Stimulated activated naive CD8-positive, alpha-beta T cell treated with anti-CD3 and anti-CD28 coated beads, Interleukin-15, amount 100 ng/mL, for 72 hours (primary cell): ENCODE measurements around the gene NUP210.

Source experiments
- ATAC-seq: fragments of 150-1000 bp; cut with Tn5 transposase; 2 replicates; pipeline ENCODE4 v1.10.0; 2021; ENCODE audit warnings: mild to moderate bottlenecking, moderate library complexity
- DNase-seq, 2 donors: peaks; one replicate each; pipeline ENCODE4 v3.0.0; 2021 to 2022
- H3K27ac Mint-ChIP-seq, 2 donors: one replicate each; pipeline ENCODE4 v1.8.0; 2022; ENCODE audit warnings: mild to moderate bottlenecking in 2 of 2, mixed read lengths in 2 of 2, moderate library complexity in 2 of 2
- H3K27me3 Mint-ChIP-seq: one replicate; pipeline ENCODE4 v1.8.0; 2022; ENCODE audit warnings: mixed read lengths
- H3K4me1 Mint-ChIP-seq: one replicate; pipeline ENCODE4 v1.8.0; 2022; ENCODE audit warnings: mild to moderate bottlenecking, mixed read lengths
- H3K4me3 Mint-ChIP-seq, 2 donors: one replicate each; pipeline ENCODE4 v1.8.0; 2022; ENCODE audit warnings: mild to moderate bottlenecking in 2 of 2, mixed read lengths in 2 of 2, moderate library complexity in 1 of 2
- H3K9me3 Mint-ChIP-seq, 2 donors: one replicate each; pipeline ENCODE4 v1.8.0; 2022; ENCODE audit warnings: mixed read lengths in 2 of 2

Gene NUP210

GRCh38 chr3:13319564-13320220 lies 100.4 kb downstream of the NUP210 start:
- Mint-ChIP-seq H3K9me3 (no peaks in the 10 kb centered on the region), H3K27me3 (no peaks in the 10 kb centered on the region), H3K4me1 (peaks cover 6% of the 10 kb centered on the region), H3K27ac (peak overlapping the region in 1 of 2 donors; percentile 93), H3K4me3 (no peak overlapping the region)
- DNase-seq (no peak), ATAC-seq (no peak)

DNA sequence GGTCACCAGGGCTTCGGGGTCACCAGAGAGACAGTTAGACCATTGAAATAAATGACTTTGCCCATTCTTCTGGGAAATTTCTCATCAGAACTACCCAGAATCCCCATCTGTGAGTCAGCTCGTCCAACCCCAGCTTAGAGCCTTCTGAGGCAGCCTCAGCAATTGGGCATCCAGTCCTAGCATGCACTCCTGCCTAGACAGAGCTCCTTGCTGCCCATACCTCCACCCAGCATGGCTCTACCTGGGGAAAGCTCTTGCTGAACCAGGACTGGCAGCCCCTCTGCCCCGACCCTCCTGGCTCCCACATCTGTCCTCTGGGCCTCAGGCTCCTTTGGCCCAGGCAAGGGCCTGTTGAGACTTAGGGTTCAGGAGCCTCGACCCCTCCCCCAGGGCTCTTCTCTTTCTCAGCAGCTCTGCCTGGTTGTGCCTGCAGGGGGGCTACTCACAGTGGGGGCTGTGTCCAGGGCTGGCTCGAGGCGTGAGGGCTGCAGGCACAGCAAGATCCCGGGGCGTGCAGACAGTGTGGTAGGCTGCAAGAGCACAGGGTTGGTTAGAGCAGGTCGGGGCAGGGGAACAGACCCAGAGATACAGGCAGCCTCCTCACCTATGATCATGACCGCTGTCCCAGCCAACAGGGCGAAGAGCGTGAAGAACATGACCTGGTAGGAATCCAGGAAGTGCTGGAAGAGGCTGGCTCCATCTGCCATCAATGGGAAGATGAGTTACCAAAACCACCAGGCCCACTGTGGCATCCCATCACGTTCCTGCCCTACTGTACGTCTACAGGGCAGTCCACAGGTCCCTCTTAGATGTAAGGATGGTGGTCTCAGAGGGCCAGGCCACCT lies 101.3 kb downstream of the NUP210 start:
- ATAC-seq = no peak
- DNase-seq = no peak
- H3K4me3 Mint-ChIP-seq = no peak overlapping the region
- peak overlapping the region in 1 of 2 donors; percentile 93 for H3K27ac Mint-ChIP-seq
- no peaks in the 10 kb centered on the region for H3K9me3 Mint-ChIP-seq
- no peaks in the 10 kb centered on the region for H3K27me3 Mint-ChIP-seq
- H3K4me1 Mint-ChIP-seq = peaks cover 6% of the 10 kb centered on the region

- H3K4me1 Mint-ChIP-seq = peaks cover 6% of the 10 kb centered on the region
- H3K4me3 Mint-ChIP-seq = no peak overlapping the region
- peak overlapping the region in 1 of 2 donors; percentile 93 for H3K27ac Mint-ChIP-seq
- DNase-seq (no peak), ATAC-seq (no peak)
- no peaks in the 10 kb centered on the region for H3K9me3 Mint-ChIP-seq
- H3K27me3 Mint-ChIP-seq = no peaks in the 10 kb centered on the region
Observed at GRCh38 chr3:13317596-13318320, 102.4 kb downstream of the NUP210 start.

DNA sequence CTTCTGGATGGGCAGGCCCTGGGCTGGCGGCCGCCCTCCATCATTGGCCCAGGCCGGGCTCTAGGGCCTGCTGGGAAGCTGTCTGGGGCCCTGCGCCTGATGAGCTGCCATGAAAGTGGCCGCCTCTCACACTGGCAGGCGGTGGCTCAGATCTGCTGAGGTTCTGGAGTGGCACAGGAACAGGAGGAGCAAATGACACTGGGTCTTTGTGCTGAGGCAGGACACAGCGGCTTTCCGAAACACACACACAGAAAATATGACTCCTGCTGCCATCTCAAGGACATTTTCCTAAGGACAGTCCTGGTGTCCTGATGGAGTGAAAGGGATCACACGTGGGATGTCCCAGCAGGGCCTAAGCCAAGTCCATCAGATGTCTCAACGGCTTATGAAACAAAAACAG lies 103.5 kb downstream of the NUP210 start:
- Mint-ChIP-seq H3K4me3 (no peak overlapping the region), H3K4me1 (peaks cover 6% of the 10 kb centered on the region), H3K27me3 (no peaks in the 10 kb centered on the region), H3K9me3 (no peaks in the 10 kb centered on the region), H3K27ac (peak overlapping the region in 1 of 2 donors; percentile 19)
- no peak for DNase-seq
- no peak for ATAC-seq

- peak overlapping the region in 1 of 2 donors; percentile 88 for H3K27ac Mint-ChIP-seq
- peaks cover 6% of the 10 kb centered on the region for H3K4me1 Mint-ChIP-seq
- ATAC-seq (no peak), DNase-seq (no peak)
- H3K4me3 Mint-ChIP-seq = no peak overlapping the region
- H3K9me3 Mint-ChIP-seq = no peaks in the 10 kb centered on the region
- no peaks in the 10 kb centered on the region for H3K27me3 Mint-ChIP-seq
Observed at GRCh38 chr3:13314877-13315276, 105.2 kb downstream of the NUP210 start.

DNA sequence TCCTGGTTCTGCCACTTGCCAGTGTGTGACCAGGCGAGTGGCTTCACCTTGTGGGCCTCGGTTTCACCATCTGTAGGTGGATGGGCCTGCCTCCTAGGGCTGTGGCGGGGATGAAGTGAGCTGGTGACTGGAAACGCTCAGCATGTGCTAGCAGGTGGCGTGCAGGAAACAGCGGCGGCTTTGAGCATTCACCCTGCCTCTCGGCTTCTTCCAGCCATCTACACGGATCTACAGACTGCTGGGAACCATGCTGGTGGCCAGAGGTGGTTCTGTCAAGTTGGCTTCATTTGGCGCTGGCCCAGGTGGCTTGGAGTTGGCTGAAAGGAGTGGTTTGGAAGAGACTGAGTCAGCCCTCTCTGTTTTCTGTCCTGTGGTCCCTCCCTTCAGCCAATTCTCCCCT lies 106.3 kb downstream of the NUP210 start:
- H3K27ac Mint-ChIP-seq = no peak overlapping the region
- no peak for ATAC-seq
- H3K4me3 Mint-ChIP-seq = no peak overlapping the region

GRCh38 chr3:13309004-13309403 lies 111.1 kb downstream of the NUP210 start:
- DNase-seq = no peak
- H3K27me3 Mint-ChIP-seq = no peaks in the 10 kb centered on the region
- H3K9me3 Mint-ChIP-seq = no peaks in the 10 kb centered on the region
- no peak overlapping the region for H3K4me3 Mint-ChIP-seq
- ATAC-seq = no peak
- no peak overlapping the region for H3K27ac Mint-ChIP-seq
- H3K4me1 Mint-ChIP-seq = peaks cover 6% of the 10 kb centered on the region

More for the DNA sequence above, 106.3 kb downstream of the NUP210 start:
- Mint-ChIP-seq H3K4me1 (peaks cover 2% of the 10 kb centered on the region), H3K9me3 (no peaks in the 10 kb centered on the region), H3K27me3 (no peaks in the 10 kb centered on the region)
- no peak for DNase-seq

- no peak for DNase-seq
- ATAC-seq = peak; percentile 21
- H3K27ac Mint-ChIP-seq = peak overlapping the region in 1 of 2 donors; percentile 74
- no peak overlapping the region for H3K4me3 Mint-ChIP-seq
- H3K4me1 Mint-ChIP-seq = peaks cover 6% of the 10 kb centered on the region
- no peaks in the 10 kb centered on the region for H3K27me3 Mint-ChIP-seq
- H3K9me3 Mint-ChIP-seq = no peaks in the 10 kb centered on the region
Observed at GRCh38 chr3:13308380-13308801, 111.7 kb downstream of the NUP210 start.

GRCh38 chr3:13307041-13307440 lies 113.1 kb downstream of the NUP210 start:
- H3K27ac Mint-ChIP-seq = peak overlapping the region in 1 of 2 donors; percentile 55
- H3K4me1 Mint-ChIP-seq = peaks cover 8% of the 10 kb centered on the region
- no peaks in the 10 kb centered on the region for H3K27me3 Mint-ChIP-seq
- DNase-seq (no peak), ATAC-seq (no peak)
- H3K4me3 Mint-ChIP-seq = no peak overlapping the region
- no peaks in the 10 kb centered on the region for H3K9me3 Mint-ChIP-seq

GRCh38 chr3:13305623-13306022 lies 114.5 kb downstream of the NUP210 start:
- no peak overlapping the region for H3K27ac Mint-ChIP-seq
- no peaks in the 10 kb centered on the region for H3K27me3 Mint-ChIP-seq
- ATAC-seq (peak; percentile 7), DNase-seq (no peak)
- H3K9me3 Mint-ChIP-seq = no peaks in the 10 kb centered on the region
- H3K4me1 Mint-ChIP-seq = peaks cover 19% of the 10 kb centered on the region
- no peak overlapping the region for H3K4me3 Mint-ChIP-seq

DNA sequence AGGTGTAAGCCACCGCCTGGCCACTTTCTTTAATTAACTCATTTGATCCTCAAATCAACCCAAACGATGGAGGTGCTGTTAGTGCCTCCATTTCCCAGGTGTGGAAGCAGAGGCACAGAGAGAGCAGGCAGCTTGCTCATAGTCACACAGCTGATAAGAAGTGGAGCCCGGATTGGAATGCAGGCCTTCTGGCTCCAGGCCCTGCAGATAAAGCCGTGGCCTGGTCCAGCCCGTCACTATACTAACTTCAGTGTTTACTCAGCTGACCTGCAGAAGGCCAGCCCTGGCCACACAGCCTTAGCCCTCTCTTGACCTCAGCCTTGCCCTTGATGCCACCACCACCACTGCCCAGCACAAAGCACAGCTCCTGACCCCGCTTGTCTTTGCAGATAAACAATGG lies 116.7 kb downstream of the NUP210 start:
- ATAC-seq = no peak
- Mint-ChIP-seq H3K4me1 (peaks cover 16% of the 10 kb centered on the region), H3K4me3 (no peak overlapping the region), H3K9me3 (no peaks in the 10 kb centered on the region), H3K27me3 (no peaks in the 10 kb centered on the region), H3K27ac (peak overlapping the region in 1 of 2 donors; percentile 74)
- DNase-seq = no peak

DNA sequence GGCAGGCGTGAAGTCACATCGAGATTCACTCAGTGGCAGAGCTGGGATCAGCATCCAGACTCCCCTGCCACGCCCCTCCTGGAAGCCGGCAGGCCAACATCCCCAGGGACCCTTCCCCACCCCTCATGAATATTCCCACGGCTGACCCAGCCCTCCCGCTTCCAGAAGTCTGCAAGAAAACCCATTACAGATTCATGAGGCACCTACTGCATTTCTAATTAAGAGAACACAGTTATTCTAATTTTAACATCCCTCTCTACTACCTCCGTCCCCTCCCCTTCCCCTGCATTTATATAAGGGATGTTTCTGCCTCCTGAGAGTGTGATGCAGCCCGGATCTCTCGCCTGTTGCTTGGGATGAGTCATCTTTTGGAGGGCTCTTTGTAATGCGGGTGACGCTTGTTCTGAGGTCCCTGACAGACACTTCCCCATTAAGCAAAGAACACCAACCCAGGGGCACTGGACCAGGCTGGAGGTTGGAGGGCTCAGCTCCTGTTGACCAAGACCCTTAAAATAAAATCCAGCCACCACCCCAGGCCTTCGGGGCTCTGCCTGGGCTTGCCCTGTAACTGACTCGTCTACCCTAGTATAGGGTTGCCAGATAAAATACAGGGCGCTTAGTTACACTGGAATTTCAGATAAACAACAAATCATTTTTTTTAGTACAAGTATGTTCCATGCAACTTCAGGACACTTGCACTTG lies 118.7 kb downstream of the NUP210 start:
- Mint-ChIP-seq H3K27me3 (peaks cover 13% of the 10 kb centered on the region), H3K4me3 (no peak overlapping the region), H3K27ac (peak overlapping the region in 1 of 2 donors; percentile 38), H3K4me1 (peaks cover 19% of the 10 kb centered on the region), H3K9me3 (no peaks in the 10 kb centered on the region)
- peak; percentile 47 for ATAC-seq
- DNase-seq = no peak

GRCh38 chr3:13300546-13301285 lies 119.4 kb downstream of the NUP210 start:
- H3K4me1 Mint-ChIP-seq = peaks cover 21% of the 10 kb centered on the region
- H3K27ac Mint-ChIP-seq = peak overlapping the region in 1 of 2 donors; percentile 38
- H3K27me3 Mint-ChIP-seq = peaks cover 15% of the 10 kb centered on the region
- H3K9me3 Mint-ChIP-seq = no peaks in the 10 kb centered on the region
- no peak overlapping the region for H3K4me3 Mint-ChIP-seq
- DNase-seq (no peak), ATAC-seq (no peak)

DNA sequence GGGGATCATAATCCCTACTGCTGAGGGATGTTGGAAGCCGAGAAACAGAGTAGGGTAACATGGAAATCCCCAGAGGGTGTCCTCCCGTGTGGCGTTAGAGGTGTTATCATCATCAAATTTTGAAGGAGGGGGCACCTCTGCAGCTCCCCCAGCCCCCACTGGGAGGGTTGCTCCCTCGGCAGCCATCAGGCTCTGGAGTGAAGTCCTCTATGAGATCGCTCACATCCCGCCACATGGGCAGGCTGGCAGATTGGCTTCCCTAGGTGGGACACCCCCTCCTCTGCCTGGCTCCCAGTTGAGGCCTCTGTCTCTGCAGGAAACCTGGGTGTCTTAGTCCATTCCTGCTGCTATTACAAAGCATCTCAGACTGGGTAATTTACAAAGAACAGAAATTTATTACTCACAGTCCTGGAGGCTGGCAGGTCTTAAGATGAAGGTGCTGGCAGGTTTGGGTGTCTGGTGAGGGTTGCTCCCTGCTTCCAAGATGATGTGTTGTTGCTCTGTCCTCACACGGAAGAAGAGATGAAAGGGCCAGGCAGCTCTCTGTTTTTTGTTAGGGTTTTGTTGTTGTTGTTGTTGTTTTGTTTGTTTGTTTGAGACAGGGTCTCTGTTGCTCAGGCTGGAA lies 120.5 kb downstream of the NUP210 start:
- ATAC-seq (no peak), DNase-seq (no peak)
- no peaks in the 10 kb centered on the region for H3K9me3 Mint-ChIP-seq
- peak overlapping the region in 1 of 2 donors; percentile 91 for H3K27ac Mint-ChIP-seq
- H3K4me3 Mint-ChIP-seq = no peak overlapping the region
- H3K4me1 Mint-ChIP-seq = peaks cover 21% of the 10 kb centered on the region
- H3K27me3 Mint-ChIP-seq = peaks cover 15% of the 10 kb centered on the region
